A673 (cell line): Measurements from ENCODE around the gene TSPO. TPM values are rescaled to one million over a fixed set of nuclear protein-coding genes. Genes with fewer than 3 reads are reported as not detected.

ENCODE experiments used
- BruUV-seq: library from RNA; stranded (reverse); fragments of 400-500 nt; replicated peaks from 2 replicates; lab custom pipeline; 2021; lab: Mats Ljungman, UMichigan
- CTCF ChIA-PET: fragments of 300-600 bp; sonication (Branson Sonifier 250); formaldehyde crosslinking; loops from one replicate; lab custom pipeline; 2022; ENCODE audit warnings: antibody characterized with exemption; lab: Charles Lee
- POLR2A ChIA-PET: fragments of 300-600 bp; sonication (Branson Sonifier 250); formaldehyde crosslinking; loops from one replicate; lab custom pipeline; 2022; ENCODE audit warnings: antibody characterized with exemption; ENCODE audit not compliant: low non-redundant PET; lab: Charles Lee
- DNase-seq: peaks from one replicate; pipeline ENCODE4 v3.0.0-alpha.2; 2015; ENCODE audit warnings: low spot score
- H3K27ac ChIP-seq: fragments of 200-600 bp; sonication (generic); 2 replicates; pipeline ENCODE4 v1.5.1; 2016; ENCODE audit warnings: mixed run types, low read depth, mild to moderate bottlenecking, mixed read lengths, antibody characterized with exemption, low read length; ENCODE audit not compliant: poor library complexity, severe bottlenecking
- H3K27me3 ChIP-seq: fragments of 200-600 bp; sonication (generic); replicated peaks from 2 replicates; pipeline ENCODE4 v1.6.1; 2017; ENCODE audit warnings: mixed run types, low read depth, mild to moderate bottlenecking, mixed read lengths, antibody characterized with exemption, low read length; ENCODE audit not compliant: insufficient read depth, poor library complexity
- H3K36me3 ChIP-seq: fragments of 200-600 bp; sonication (generic); 2 replicates; pipeline ENCODE4 v1.6.1; 2016; ENCODE audit warnings: mixed run types, mild to moderate bottlenecking, mixed read lengths, antibody characterized with exemption, low read length; ENCODE audit not compliant: insufficient read depth, poor library complexity, severe bottlenecking
- H3K4me1 ChIP-seq: fragments of 200-600 bp; sonication (generic); 2 replicates; pipeline ENCODE4 v1.6.1; 2017; ENCODE audit warnings: mixed run types, mild to moderate bottlenecking, mixed read lengths, antibody characterized with exemption, low read length; ENCODE audit not compliant: insufficient read depth, poor library complexity, severe bottlenecking
- H3K4me3 ChIP-seq: fragments of 200-600 bp; sonication (generic); 2 replicates; pipeline ENCODE4 v1.5.1; 2016; ENCODE audit warnings: low read depth, mixed run types, mild to moderate bottlenecking, mixed read lengths, low read length; ENCODE audit not compliant: poor library complexity, severe bottlenecking
- H3K9me3 ChIP-seq: fragments of 200-600 bp; sonication (generic); 2 replicates; pipeline ENCODE4 v1.6.1; 2016; ENCODE audit warnings: mixed run types, low read depth, mild to moderate bottlenecking, mixed read lengths, antibody characterized with exemption, low read length; ENCODE audit not compliant: poor library complexity, severe bottlenecking
- CTCF ChIP-seq: fragments of 300-800, 200-600 bp; sonication (generic); conservative IDR thresholded peaks from 2 replicates; pipeline ENCODE4 v1.5.1; 2017; ENCODE audit warnings: low read depth, mild to moderate bottlenecking, antibody characterized with exemption, low read length, moderate library complexity, mixed read lengths
- EZH2 ChIP-seq: fragments of 200-600 bp; sonication (generic); IDR thresholded peaks from 2 replicates; pipeline ENCODE4 v1.6.1; 2017; ENCODE audit warnings: borderline replicate concordance, low read depth, mild to moderate bottlenecking, mixed read lengths, antibody characterized with exemption, low read length; ENCODE audit not compliant: poor library complexity, severe bottlenecking
- intact Hi-C: fragments of 100-400 bp; cut with micrococcal nuclease; formaldehyde crosslinking; loops from one replicate; pipeline ENCODE4 v1.10.0; 2022; ENCODE audit not compliant: unreplicated experiment
- total RNA-seq: library from RNA; stranded (reverse); gene quantifications from 2 replicates; pipeline ENCODE4 v1.2.3, GENCODE V29; 2021

The TSPO gene
- total RNA-seq, 1 experiment from 2014 or later, result 105 TPM

DNA sequence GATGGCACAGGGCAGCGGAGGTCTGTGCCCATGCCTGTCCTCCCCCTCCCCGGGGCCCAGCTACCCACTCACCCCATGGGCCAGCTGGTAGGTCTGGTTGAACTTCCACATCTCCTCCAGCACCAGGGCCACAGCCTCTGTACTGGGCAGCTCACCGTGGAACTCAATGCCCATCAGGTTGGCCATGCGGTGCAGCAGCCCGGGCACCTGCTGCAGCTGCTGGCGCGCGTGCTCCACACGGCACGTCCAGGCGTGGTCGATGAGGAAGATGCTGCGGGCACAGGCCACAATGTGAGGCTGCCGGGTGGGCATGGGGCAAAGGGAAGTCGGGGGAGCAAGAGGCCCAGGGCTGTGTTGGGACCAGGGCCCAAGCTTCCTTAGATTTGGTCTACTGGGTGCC is 29.3 kb downstream of the TSPO start:
- Histone ChIP-seq H3K36me3 (peaks cover 52% of the 10 kb centered on the region), H3K4me3 (no peak overlapping the region), H3K27ac (no peak overlapping the region), H3K4me1 (peaks cover 9% of the 10 kb centered on the region), H3K27me3 (no peaks in the 10 kb centered on the region), H3K9me3 (no peaks in the 10 kb centered on the region)
- ChIA-PET POLR2A (interaction anchor here (0.6 kb wide), 1 partner anchor 77 kb away, joined by 8 read pairs; no protein-coding TSS in a partner anchor), CTCF (no interaction called here)
- no peak for TF ChIP-seq EZH2
- TF ChIP-seq CTCF, result no peak
- no peak for DNase-seq
- no TSS peak for BruUV-seq
- intact Hi-C loops, result no loop called here

GRCh38 chr22:43181321-43182076 is 30.1 kb downstream of the TSPO start:
- H3K27ac ChIP-seq, result no peak overlapping the region
- DNase-seq, result no peak
- no TSS peak for BruUV-seq
- no peak for TF ChIP-seq EZH2
- no peak for TF ChIP-seq CTCF
- peaks cover 46% of the 10 kb centered on the region for H3K36me3 ChIP-seq
- no peaks in the 10 kb centered on the region for H3K27me3 ChIP-seq
- intact Hi-C loops, result no loop called here
- no peak overlapping the region for H3K4me3 ChIP-seq
- no peaks in the 10 kb centered on the region for H3K9me3 ChIP-seq
- peaks cover 10% of the 10 kb centered on the region for H3K4me1 ChIP-seq
- ChIA-PET POLR2A (no interaction called here), CTCF (no interaction called here)

DNA sequence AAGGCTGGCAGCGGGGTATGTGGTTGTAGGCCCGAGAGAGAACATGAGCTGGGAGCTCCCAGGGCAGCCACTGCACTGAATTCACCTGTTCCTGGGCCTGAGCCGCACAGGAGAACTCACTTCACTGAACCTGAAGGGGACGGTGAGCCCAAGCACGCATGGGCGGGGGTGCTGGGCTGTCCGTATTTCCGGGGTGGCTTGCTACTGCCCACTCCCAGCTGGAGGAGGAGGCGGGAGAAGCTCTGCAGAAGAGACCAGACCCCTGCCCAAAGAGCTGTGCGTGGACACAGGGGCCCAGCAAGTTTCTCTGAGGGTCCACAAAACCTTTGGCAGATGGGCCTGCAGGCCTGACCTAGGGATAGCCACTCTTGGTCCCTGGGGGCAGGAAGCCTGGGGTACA is 30.8 kb downstream of the TSPO start:
- Histone ChIP-seq H3K4me3 (no peak overlapping the region), H3K36me3 (peaks cover 46% of the 10 kb centered on the region), H3K9me3 (no peaks in the 10 kb centered on the region), H3K4me1 (peaks cover 10% of the 10 kb centered on the region), H3K27me3 (no peaks in the 10 kb centered on the region), H3K27ac (no peak overlapping the region)
- ChIA-PET POLR2A (no interaction called here), CTCF (no interaction called here)
- no peak for TF ChIP-seq EZH2
- TF ChIP-seq CTCF, result no peak
- intact Hi-C loops, result no loop called here
- DNase-seq, result no peak
- no TSS peak for BruUV-seq
